Adrenal gland (tissue), 12 donors: ENCODE results near the gene TRIO. TPM values are rescaled to one million over a fixed set of nuclear protein-coding genes. Genes with fewer than 3 reads are reported as not detected.

Experiments
- DNase-seq, 7 donors: peaks; one replicate each; pipeline ENCODE4 v3.0.0-alpha.2; 2019 to 2020
- H3K27ac ChIP-seq, 5 donors: fragments of 200-600 bp; sonication (generic) in 4 of 5; 1 replicate in 3 of 5; 2 replicates in 2 of 5; pipeline versions ENCODE4 v1.5.1 to v1.8.0; 2016 to 2020; ENCODE audit warnings: mild to moderate bottlenecking in 1 of 5
- H3K27me3 ChIP-seq: fragments of 200-600 bp; 2 replicates; pipeline ENCODE4 v1.8.0; 2021
- H3K36me3 ChIP-seq, 2 donors: fragments of 200-600 bp; replicated peaks in 1 of 2; 1 replicate in 1 of 2; 2 replicates in 1 of 2; pipeline versions ENCODE4 v1.5.1 to v1.8.0; 2018 to 2022
- H3K4me1 ChIP-seq, 2 donors: fragments of 200-600 bp; replicated peaks in 1 of 2; 1 replicate in 1 of 2; 2 replicates in 1 of 2; pipeline versions ENCODE4 v1.5.1 to v1.8.0; 2018 to 2021
- H3K4me3 ChIP-seq, 4 donors: fragments of 200-600 bp; sonication (generic) in 3 of 4; one replicate each; pipeline ENCODE4 v1.5.1; 2016 to 2018
- H3K9me3 ChIP-seq, 3 donors: fragments of 200-600 bp; sonication (generic) in 1 of 3; replicated peaks in 1 of 3; 1 replicate in 2 of 3; 2 replicates in 1 of 3; pipeline versions ENCODE4 v1.5.1 to v1.8.0; 2016 to 2021
- POLR2A ChIP-seq, 2 donors: fragments of 450-650 bp; IDR thresholded peaks; one replicate each; pipeline ENCODE4 v1.6.1; 2017; ENCODE audit warnings: antibody characterized with exemption in 2 of 2, mild to moderate bottlenecking in 2 of 2, moderate library complexity in 1 of 2
- WGBS, 4 donors: extraction: QIAGEN DNeasy Blood & Tissue Kit in 2 of 4; methylation state at CpG; one replicate each; pipeline versions ENCODE4 v1.1.5 to v1.1.7; 2013 to 2017; 5-methylcytosine and 5-hydroxymethylcytosine counted together
- intact Hi-C, 2 donors: fragments of 100-400 bp; cut with DNase I; formaldehyde crosslinking; loops; one replicate each; pipeline versions ENCODE4 v1.14.1 to v1.15.0; 2022 to 2023
- polyA plus RNA-seq, 3 donors: library from polyadenylated mRNA; stranded (reverse); fragments of 200-250 nt in 2 of 3; fragments of 350-450 nt in 1 of 3; fragmentation: Illumina TruSeq in 1 of 3; extraction: RNeasy Lipid Tissue Mini Kit (QIAGEN cat#74804) in 1 of 3; gene quantifications; one replicate each; pipeline ENCODE4 v1.2.3, GENCODE V29; 2013 to 2014
- total RNA-seq, 9 donors: library from RNA; depleted of rRNA in 4 of 9; stranded (reverse); fragments of >200 nt in 4 of 9; fragments of 120-200 nt in 1 of 9; fragmentation: NEBNext Ultra II Directional in 1 of 9; extraction: Animal tissue kit (Norgen Biotek cat#: 25700) in 1 of 9; gene quantifications; one replicate each; pipeline versions ENCODE4 v1.1.0 to v1.2.4, GENCODE V29; 2013 to 2023
- TF ChIP-seq, protein P1 (sequence below), 6 experiments: fragments of 450-650 bp in 4 of 6; fragments of 200-600 bp in 2 of 6; sonication (generic) in 1 of 6; IDR thresholded peaks; 1 replicate in 5 of 6; 2 replicates in 1 of 6; pipeline versions ENCODE4 v1.5.1 to v1.8.0; 2016 to 2021; ENCODE audit warnings: antibody characterized with exemption in 6 of 6, mild to moderate bottlenecking in 2 of 6, moderate library complexity in 1 of 6
- donor health status: healthy with polysubstance abuse.
- donor health status: Bipolar disorder and iron deficiency.
- donor health status: DM: yes; HTN: yes; CAD: no.
- donor health status: DM: no; HTN: no; CAD: no.
- donor health status: DM: no; HTN: no; CAD: no.
- donor health status: DM: yes; HTN: yes; CAD: no.

Gene TRIO
- total and polyA plus RNA-seq, 12 donors = 27.3 to 109 (median 72.4) TPM

DNA sequence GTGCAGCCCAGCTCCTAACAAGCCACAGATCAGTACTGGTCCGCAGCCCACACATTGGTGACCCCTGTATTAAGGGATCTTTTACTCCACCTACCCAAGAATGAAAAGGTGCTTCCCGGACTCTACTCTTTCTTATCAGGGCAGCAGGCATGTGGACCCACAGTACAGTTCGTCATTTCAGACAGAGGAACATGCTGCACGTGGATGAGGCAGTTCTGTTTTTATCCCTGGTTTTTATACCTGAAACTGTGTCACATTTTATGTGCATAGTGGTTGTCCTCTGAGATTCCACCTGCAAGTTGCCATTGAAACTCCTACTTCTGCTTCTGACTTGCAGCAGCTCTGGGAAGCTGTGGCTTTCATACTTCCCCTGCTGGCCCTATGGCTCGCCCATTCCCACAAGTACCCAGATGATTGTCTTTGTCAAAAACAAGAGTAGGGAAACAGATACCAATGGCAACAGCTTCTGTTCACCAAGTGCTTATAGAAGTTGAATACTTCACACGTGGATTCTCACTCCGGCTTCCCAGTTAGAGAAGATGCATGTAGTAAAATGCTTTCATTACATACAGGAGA, 208.0 kb downstream of the TRIO start:
- WGBS, 4 donors = 70 to 81% (median 76%) methylated on average over 7 of the region's 7 CpGs
- Histone ChIP-seq H3K27ac (no peak overlapping the region), H3K27me3 (no peaks in the 10 kb centered on the region), H3K4me1 (peaks cover 0 to 8% of the 10 kb centered on the region in 2 donors), H3K9me3 (no peaks in the 10 kb centered on the region), H3K36me3 (no peaks in the 10 kb centered on the region), H3K4me3 (no peak overlapping the region)
- intact Hi-C loops = loop anchor here in 1 of 2 donors (10.0 kb wide), 1 partner anchor 294 kb away; no protein-coding TSS in a partner anchor
- peak in 1 of 7 donors; percentile 12 for DNase-seq
- TF ChIP-seq, protein P1, sequence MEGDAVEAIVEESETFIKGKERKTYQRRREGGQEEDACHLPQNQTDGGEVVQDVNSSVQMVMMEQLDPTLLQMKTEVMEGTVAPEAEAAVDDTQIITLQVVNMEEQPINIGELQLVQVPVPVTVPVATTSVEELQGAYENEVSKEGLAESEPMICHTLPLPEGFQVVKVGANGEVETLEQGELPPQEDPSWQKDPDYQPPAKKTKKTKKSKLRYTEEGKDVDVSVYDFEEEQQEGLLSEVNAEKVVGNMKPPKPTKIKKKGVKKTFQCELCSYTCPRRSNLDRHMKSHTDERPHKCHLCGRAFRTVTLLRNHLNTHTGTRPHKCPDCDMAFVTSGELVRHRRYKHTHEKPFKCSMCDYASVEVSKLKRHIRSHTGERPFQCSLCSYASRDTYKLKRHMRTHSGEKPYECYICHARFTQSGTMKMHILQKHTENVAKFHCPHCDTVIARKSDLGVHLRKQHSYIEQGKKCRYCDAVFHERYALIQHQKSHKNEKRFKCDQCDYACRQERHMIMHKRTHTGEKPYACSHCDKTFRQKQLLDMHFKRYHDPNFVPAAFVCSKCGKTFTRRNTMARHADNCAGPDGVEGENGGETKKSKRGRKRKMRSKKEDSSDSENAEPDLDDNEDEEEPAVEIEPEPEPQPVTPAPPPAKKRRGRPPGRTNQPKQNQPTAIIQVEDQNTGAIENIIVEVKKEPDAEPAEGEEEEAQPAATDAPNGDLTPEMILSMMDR (IDR thresholded peaks at IDR 0.05) = no peak

GRCh38 chr5:14351845-14352712, 208.9 kb downstream of the TRIO start:
- H3K36me3 ChIP-seq = no peaks in the 10 kb centered on the region
- TF ChIP-seq, protein P1 (IDR thresholded peaks at IDR 0.05) = peak; percentile 74 to 92 (median 86)
- TF ChIP-seq POLR2A (IDR thresholded peaks at IDR 0.05) = no peak
- no peak overlapping the region for H3K4me3 ChIP-seq
- DNase-seq = peak; percentile 53 to 87 (median 68)
- intact Hi-C loops = loop anchor here in 1 of 2 donors (10.0 kb wide), 1 partner anchor 293 kb away; no protein-coding TSS in a partner anchor
- WGBS, 4 donors = 66 to 76% (median 71%) methylated on average over 5 to 7 of the region's 7 CpGs
- no peak overlapping the region for H3K27ac ChIP-seq
- no peaks in the 10 kb centered on the region for H3K27me3 ChIP-seq
- no peaks in the 10 kb centered on the region for H3K9me3 ChIP-seq
- peaks cover 0 to 8% of the 10 kb centered on the region in 2 donors for H3K4me1 ChIP-seq

GRCh38 chr5:14353726-14354474, 210.8 kb downstream of the TRIO start:
- TF ChIP-seq, protein P1 (IDR thresholded peaks at IDR 0.05) = no peak
- no peak for TF ChIP-seq POLR2A (IDR thresholded peaks at IDR 0.05)
- 43 to 59% (median 52%) methylated on average over 11 of the region's 11 CpGs for WGBS, 4 donors
- Histone ChIP-seq H3K36me3 (peaks cover 0 to 7% of the 10 kb centered on the region in 2 donors), H3K4me3 (no peak overlapping the region), H3K27me3 (no peaks in the 10 kb centered on the region), H3K9me3 (no peaks in the 10 kb centered on the region), H3K4me1 (peaks cover 0 to 8% of the 10 kb centered on the region in 2 donors), H3K27ac (peak overlapping the region in 1 of 5 donors; percentile 6)
- peak in 5 of 7 donors; percentile 36 to 62 (median 45) for DNase-seq
- intact Hi-C loops = loop anchor here in 1 of 2 donors (10.0 kb wide), 1 partner anchor 291 kb away; no protein-coding TSS in a partner anchor
